Ectodermal cell (in vitro differentiated cells): Measurements from ENCODE around the gene SPAG9.

Experiments
- H3K27ac ChIP-seq: 2 replicates; pipeline ENCODE4 v1.7.0; 2013; ENCODE audit warnings: mild to moderate bottlenecking, low read depth, low read length; ENCODE audit not compliant: insufficient read depth, poor library complexity, severe bottlenecking
- H3K27me3 ChIP-seq: 2 replicates; pipeline ENCODE4 v1.7.0; 2013; ENCODE audit warnings: mild to moderate bottlenecking, low read length; ENCODE audit not compliant: insufficient read depth, control insufficient read depth, poor library complexity, severe bottlenecking
- H3K36me3 ChIP-seq: one replicate; pipeline ENCODE4 v1.7.0; 2013; ENCODE audit warnings: low read length; ENCODE audit not compliant: control insufficient read depth, insufficient read depth
- H3K4me1 ChIP-seq: one replicate; pipeline ENCODE4 v1.7.0; 2013; ENCODE audit warnings: low read length; ENCODE audit not compliant: control insufficient read depth, insufficient read depth
- H3K4me3 ChIP-seq: 2 replicates; pipeline ENCODE4 v1.7.0; 2013; ENCODE audit warnings: low read depth, low read length, control low read depth; ENCODE audit not compliant: insufficient read depth
- H3K9me3 ChIP-seq: 2 replicates; pipeline ENCODE4 v1.7.0; 2013; ENCODE audit warnings: mild to moderate bottlenecking, low read length, moderate library complexity; ENCODE audit not compliant: control insufficient read depth
- WGBS, 2 experiments: methylation state at CpG; one replicate each; pipeline ENCODE4 v1.1.7; 2013; ENCODE audit warnings: missing lambda C conversion rate in 2 of 2; 5-methylcytosine and 5-hydroxymethylcytosine counted together

Gene SPAG9

GRCh38 chr17:51016099-51016498, 104.6 kb downstream of the SPAG9 start:
- no peaks in the 10 kb centered on the region for H3K27me3 ChIP-seq
- H3K9me3 ChIP-seq: no peaks in the 10 kb centered on the region
- 94 to 96% methylated on average over 1 of the region's 1 CpG for WGBS, 2 experiments
- peaks cover 5% of the 10 kb centered on the region for H3K36me3 ChIP-seq
- H3K27ac ChIP-seq: no peak overlapping the region
- no peaks in the 10 kb centered on the region for H3K4me1 ChIP-seq
- no peak overlapping the region for H3K4me3 ChIP-seq

- Histone ChIP-seq H3K27ac (no peak overlapping the region), H3K4me3 (no peak overlapping the region), H3K36me3 (peaks cover 5% of the 10 kb centered on the region), H3K27me3 (no peaks in the 10 kb centered on the region), H3K9me3 (no peaks in the 10 kb centered on the region), H3K4me1 (no peaks in the 10 kb centered on the region)
- 95 to 100% methylated on average over 1 of the region's 1 CpG for WGBS, 2 experiments
Measured at GRCh38 chr17:51015145-51015558, 105.5 kb downstream of the SPAG9 start.

- no peaks in the 10 kb centered on the region for H3K9me3 ChIP-seq
- H3K36me3 ChIP-seq: peaks cover 10% of the 10 kb centered on the region
- no peaks in the 10 kb centered on the region for H3K27me3 ChIP-seq
- H3K27ac ChIP-seq: no peak overlapping the region
- H3K4me1 ChIP-seq: no peaks in the 10 kb centered on the region
- H3K4me3 ChIP-seq: no peak overlapping the region
- WGBS, 2 experiments: 97 to 100% methylated on average over 2 to 3 of the region's 3 CpGs
Measured at GRCh38 chr17:51014129-51014528, 106.5 kb downstream of the SPAG9 start.

- Histone ChIP-seq H3K4me1 (no peaks in the 10 kb centered on the region), H3K27ac (no peak overlapping the region), H3K27me3 (no peaks in the 10 kb centered on the region), H3K36me3 (peaks cover 5% of the 10 kb centered on the region), H3K9me3 (no peaks in the 10 kb centered on the region), H3K4me3 (no peak overlapping the region)
- 93 to 99% methylated on average over 2 of the region's 2 CpGs for WGBS, 2 experiments
Measured at GRCh38 chr17:51013322-51013721, 107.3 kb downstream of the SPAG9 start.

- Histone ChIP-seq H3K4me1 (no peaks in the 10 kb centered on the region), H3K9me3 (no peaks in the 10 kb centered on the region), H3K27me3 (no peaks in the 10 kb centered on the region), H3K36me3 (peaks cover 5% of the 10 kb centered on the region), H3K27ac (no peak overlapping the region), H3K4me3 (no peak overlapping the region)
- WGBS, 2 experiments: 90 to 96% methylated on average over 4 of the region's 4 CpGs
Measured at GRCh38 chr17:51012538-51012937, 108.1 kb downstream of the SPAG9 start.

GRCh38 chr17:51010173-51010675, 110.4 kb downstream of the SPAG9 start:
- Histone ChIP-seq H3K4me1 (no peaks in the 10 kb centered on the region), H3K36me3 (peaks cover 12% of the 10 kb centered on the region), H3K27ac (no peak overlapping the region), H3K27me3 (no peaks in the 10 kb centered on the region), H3K4me3 (no peak overlapping the region), H3K9me3 (no peaks in the 10 kb centered on the region)
- WGBS, 2 experiments: 74 to 100% methylated on average over 1 of the region's 1 CpG

GRCh38 chr17:51006601-51007000, 114.1 kb downstream of the SPAG9 start:
- no peaks in the 10 kb centered on the region for H3K9me3 ChIP-seq
- 94 to 100% methylated on average over 1 of the region's 1 CpG for WGBS, 2 experiments
- H3K27ac ChIP-seq: no peak overlapping the region
- no peaks in the 10 kb centered on the region for H3K4me1 ChIP-seq
- peaks cover 28% of the 10 kb centered on the region for H3K36me3 ChIP-seq
- H3K4me3 ChIP-seq: no peak overlapping the region
- no peaks in the 10 kb centered on the region for H3K27me3 ChIP-seq

- H3K4me3 ChIP-seq: no peak overlapping the region
- H3K36me3 ChIP-seq: peaks cover 28% of the 10 kb centered on the region
- H3K4me1 ChIP-seq: no peaks in the 10 kb centered on the region
- no peaks in the 10 kb centered on the region for H3K9me3 ChIP-seq
- H3K27ac ChIP-seq: no peak overlapping the region
- 90 to 92% methylated on average over 2 of the region's 2 CpGs for WGBS, 2 experiments
- no peaks in the 10 kb centered on the region for H3K27me3 ChIP-seq
Measured at GRCh38 chr17:51005768-51006167, 114.9 kb downstream of the SPAG9 start.

GRCh38 chr17:51004249-51004648, 116.4 kb downstream of the SPAG9 start:
- Histone ChIP-seq H3K4me3 (no peak overlapping the region), H3K9me3 (no peaks in the 10 kb centered on the region), H3K36me3 (peaks cover 24% of the 10 kb centered on the region), H3K4me1 (no peaks in the 10 kb centered on the region), H3K27ac (no peak overlapping the region), H3K27me3 (no peaks in the 10 kb centered on the region)
- 95 to 96% methylated on average over 1 of the region's 1 CpG for WGBS, 2 experiments

GRCh38 chr17:51000835-51001638, 119.6 kb downstream of the SPAG9 start:
- 100% methylated on average over 1 of the region's 1 CpG for WGBS, 2 experiments
- Histone ChIP-seq H3K36me3 (peaks cover 38% of the 10 kb centered on the region), H3K27ac (no peak overlapping the region)

More at GRCh38 chr17:51000835-51001638, 119.6 kb downstream of the SPAG9 start:
- H3K27me3 ChIP-seq: no peaks in the 10 kb centered on the region
- no peak overlapping the region for H3K4me3 ChIP-seq
- no peaks in the 10 kb centered on the region for H3K4me1 ChIP-seq
- H3K9me3 ChIP-seq: no peaks in the 10 kb centered on the region
